Osteoblast (primary cell): Measurements from ENCODE around the gene MAP3K7CL. TPM values are rescaled to one million over a fixed set of nuclear protein-coding genes. Genes with fewer than 3 reads are reported as not detected.

Source experiments
- DNase-seq: peaks from one replicate; pipeline ENCODE4 v3.0.0; 2011; ENCODE audit warnings: low spot score, mixed read lengths; ENCODE audit not compliant: insufficient read length; ENCODE audit errors: missing footprints
- H2AFZ ChIP-seq: 2 replicates; pipeline ENCODE4 v1.6.0; 2011; ENCODE audit warnings: mild to moderate bottlenecking, low read length
- H3K27ac ChIP-seq: 2 replicates; pipeline ENCODE4 v1.5.1; 2011; ENCODE audit warnings: mild to moderate bottlenecking, low read depth, low read length, moderate library complexity
- H3K27me3 ChIP-seq: 2 replicates; pipeline ENCODE4 v1.6.0; 2012; ENCODE audit warnings: mild to moderate bottlenecking, control low read depth, inconsistent platforms, low read length, moderate library complexity; ENCODE audit not compliant: insufficient read depth
- H3K36me3 ChIP-seq: 2 replicates; pipeline ENCODE4 v1.5.1; 2011; ENCODE audit warnings: mild to moderate bottlenecking, low read length, control low read depth, moderate library complexity; ENCODE audit not compliant: insufficient read depth
- H3K4me1 ChIP-seq: 2 replicates; pipeline ENCODE4 v1.5.1; 2011; ENCODE audit warnings: mild to moderate bottlenecking, low read length, control low read depth, moderate library complexity; ENCODE audit not compliant: insufficient read depth
- H3K4me2 ChIP-seq: 2 replicates; pipeline ENCODE4 v1.6.0; 2011; ENCODE audit warnings: mild to moderate bottlenecking, low read length; ENCODE audit not compliant: insufficient read depth
- H3K4me3 ChIP-seq: fragments of 200-600 bp; sonication (generic); 3 replicates; pipeline ENCODE4 v1.5.1; 2012; ENCODE audit warnings: mild to moderate bottlenecking, low read length, inconsistent platforms; ENCODE audit not compliant: insufficient read depth
- H3K79me2 ChIP-seq: 2 replicates; pipeline ENCODE4 v1.6.0; 2012; ENCODE audit warnings: mild to moderate bottlenecking, low read length, control low read depth, inconsistent platforms; ENCODE audit not compliant: insufficient read depth
- H3K9me3 ChIP-seq: 2 replicates; pipeline ENCODE4 v1.5.1; 2011; ENCODE audit warnings: low read depth, low read length, control low read depth
- H4K20me1 ChIP-seq: 2 replicates; pipeline ENCODE4 v1.6.0; 2012; ENCODE audit warnings: mild to moderate bottlenecking, low read length, control low read depth; ENCODE audit not compliant: insufficient read depth
- total RNA-seq: library from RNA; depleted of rRNA; stranded (reverse); fragments of >200 nt; gene quantifications from 2 replicates; pipeline ENCODE4 v1.2.3, GENCODE V29; 2012
- TF ChIP-seq, protein P1 (sequence below): IDR thresholded peaks from 2 replicates; pipeline ENCODE4 v1.5.1; 2011; ENCODE audit warnings: mild to moderate bottlenecking, low read depth, low read length, moderate library complexity; ENCODE audit errors: extremely low read depth

The MAP3K7CL gene
- total RNA-seq, 1 donor = 19.9 TPM

DNA sequence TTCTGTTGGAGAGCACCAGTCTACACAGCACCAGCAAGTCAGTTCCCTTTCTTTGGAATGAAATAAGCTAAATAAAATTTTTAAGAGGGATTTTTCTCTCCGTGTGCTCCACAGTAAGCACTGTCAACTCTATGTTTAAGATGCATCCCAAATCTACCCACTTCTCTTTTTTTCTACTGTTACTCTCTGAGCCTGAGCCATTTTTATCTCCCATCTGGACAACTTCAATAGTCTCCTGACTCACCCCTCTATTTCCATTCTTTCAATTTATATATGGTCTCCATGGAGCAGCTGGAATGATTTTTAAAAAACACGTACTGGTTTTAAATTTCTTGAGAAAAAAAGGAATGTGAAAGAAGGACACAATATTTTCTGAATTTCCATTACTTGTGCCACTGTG, 32.3 kb upstream of the MAP3K7CL start:
- no peaks in the 10 kb centered on the region for H3K9me3 ChIP-seq
- H3K79me2 ChIP-seq = no peaks in the 10 kb centered on the region
- no peak overlapping the region for H3K27ac ChIP-seq
- TF ChIP-seq, protein P1, sequence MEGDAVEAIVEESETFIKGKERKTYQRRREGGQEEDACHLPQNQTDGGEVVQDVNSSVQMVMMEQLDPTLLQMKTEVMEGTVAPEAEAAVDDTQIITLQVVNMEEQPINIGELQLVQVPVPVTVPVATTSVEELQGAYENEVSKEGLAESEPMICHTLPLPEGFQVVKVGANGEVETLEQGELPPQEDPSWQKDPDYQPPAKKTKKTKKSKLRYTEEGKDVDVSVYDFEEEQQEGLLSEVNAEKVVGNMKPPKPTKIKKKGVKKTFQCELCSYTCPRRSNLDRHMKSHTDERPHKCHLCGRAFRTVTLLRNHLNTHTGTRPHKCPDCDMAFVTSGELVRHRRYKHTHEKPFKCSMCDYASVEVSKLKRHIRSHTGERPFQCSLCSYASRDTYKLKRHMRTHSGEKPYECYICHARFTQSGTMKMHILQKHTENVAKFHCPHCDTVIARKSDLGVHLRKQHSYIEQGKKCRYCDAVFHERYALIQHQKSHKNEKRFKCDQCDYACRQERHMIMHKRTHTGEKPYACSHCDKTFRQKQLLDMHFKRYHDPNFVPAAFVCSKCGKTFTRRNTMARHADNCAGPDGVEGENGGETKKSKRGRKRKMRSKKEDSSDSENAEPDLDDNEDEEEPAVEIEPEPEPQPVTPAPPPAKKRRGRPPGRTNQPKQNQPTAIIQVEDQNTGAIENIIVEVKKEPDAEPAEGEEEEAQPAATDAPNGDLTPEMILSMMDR = no peak
- H3K4me2 ChIP-seq = no peak overlapping the region
- no peaks in the 10 kb centered on the region for H4K20me1 ChIP-seq
- peaks cover 13% of the 10 kb centered on the region for H3K4me1 ChIP-seq
- no peak overlapping the region for H3K4me3 ChIP-seq
- H3K36me3 ChIP-seq = no peaks in the 10 kb centered on the region
- no peaks in the 10 kb centered on the region for H3K27me3 ChIP-seq
- no peak overlapping the region for H2AFZ ChIP-seq
- peak; percentile 79 for DNase-seq

- Histone ChIP-seq H3K4me2 (no peak overlapping the region), H3K9me3 (no peaks in the 10 kb centered on the region), H3K36me3 (no peaks in the 10 kb centered on the region), H3K79me2 (no peaks in the 10 kb centered on the region), H3K27me3 (no peaks in the 10 kb centered on the region), H3K4me1 (peaks cover 17% of the 10 kb centered on the region), H2AFZ (no peak overlapping the region), H3K27ac (no peak overlapping the region), H4K20me1 (no peaks in the 10 kb centered on the region), H3K4me3 (no peak overlapping the region)
- DNase-seq = no peak
- TF ChIP-seq, protein P1 = no peak
Measured at GRCh38 chr21:29102791-29103257, 27.6 kb upstream of the MAP3K7CL start.

GRCh38 chr21:29104239-29104708, 26.2 kb upstream of the MAP3K7CL start:
- Histone ChIP-seq H3K36me3 (no peaks in the 10 kb centered on the region), H3K27me3 (no peaks in the 10 kb centered on the region), H3K4me1 (peaks cover 9% of the 10 kb centered on the region), H3K9me3 (no peaks in the 10 kb centered on the region), H3K79me2 (no peaks in the 10 kb centered on the region), H4K20me1 (no peaks in the 10 kb centered on the region), H2AFZ (no peak overlapping the region), H3K4me2 (no peak overlapping the region), H3K4me3 (no peak overlapping the region), H3K27ac (no peak overlapping the region)
- TF ChIP-seq, protein P1 = no peak
- no peak for DNase-seq

DNA sequence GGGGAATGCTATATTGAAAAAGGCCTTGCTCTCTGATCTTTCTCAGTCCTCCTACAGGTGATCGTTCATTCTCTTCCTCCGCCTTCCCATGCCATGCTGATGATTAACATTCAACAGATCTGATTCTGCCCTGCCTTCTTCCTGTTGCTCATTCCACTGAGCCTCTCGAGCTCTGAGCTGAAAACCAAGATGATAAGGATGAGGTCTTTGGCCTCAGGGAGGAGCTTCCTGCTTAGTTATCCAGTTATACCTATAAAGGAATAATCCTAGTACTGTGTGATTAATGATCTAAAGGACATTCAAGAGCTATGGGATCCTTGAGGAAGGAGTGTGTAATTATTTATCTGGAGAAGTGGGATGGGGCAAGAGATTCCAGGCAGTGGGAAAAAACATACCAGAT, 25.2 kb upstream of the MAP3K7CL start:
- H3K4me2 ChIP-seq = peak overlapping the region; percentile 15
- H3K79me2 ChIP-seq = no peaks in the 10 kb centered on the region
- TF ChIP-seq, protein P1 = no peak
- H2AFZ ChIP-seq = peak overlapping the region; percentile 35
- H3K9me3 ChIP-seq = no peaks in the 10 kb centered on the region
- H3K4me1 ChIP-seq = peaks cover 9% of the 10 kb centered on the region
- peak overlapping the region; percentile 5 for H3K27ac ChIP-seq
- DNase-seq = no peak
- no peaks in the 10 kb centered on the region for H3K27me3 ChIP-seq
- no peaks in the 10 kb centered on the region for H4K20me1 ChIP-seq
- H3K36me3 ChIP-seq = no peaks in the 10 kb centered on the region
- no peak overlapping the region for H3K4me3 ChIP-seq
